HG02642 (cell line): ENCODE measurements around the gene OVOL3.
"Not testable (repeated sequence)": the region's sequence is repeated elsewhere in the genome, so short reads cannot be mapped to it uniquely, and the experiment has no call there.

ENCODE experiments used
- ATAC-seq: cut with Tn5 transposase; IDR thresholded peaks from one replicate; pipeline ENCODE4 v1.9.1; 2021; ENCODE audit warnings: mild to moderate bottlenecking; ENCODE audit not compliant: unreplicated experiment, poor library complexity

The OVOL3 gene

GRCh38 chr19:36110487-36111199 is at the start of gene OVOL3:
OVOL3 (plus strand) TSS chr19:36111143; CDS start chr19:36111203, 60 bp downstream.
- ATAC-seq, result no peak

- ATAC-seq, result no peak
These were observed 49.6 kb upstream of the OVOL3 start for GRCh38 chr19:36061367-36061766.

- ATAC-seq, result no peak
These were observed 46.1 kb upstream of the OVOL3 start for GRCh38 chr19:36064826-36065225.

GRCh38 chr19:36067681-36068080 is 43.3 kb upstream of the OVOL3 start:
- ATAC-seq, result no peak

- ATAC-seq, result not testable (repeated sequence)
These were observed 42.0 kb upstream of the OVOL3 start for GRCh38 chr19:36068810-36069499.

- ATAC-seq, result no peak
These were observed 38.9 kb upstream of the OVOL3 start for GRCh38 chr19:36072081-36072480.

GRCh38 chr19:36073121-36073876 is 37.6 kb upstream of the OVOL3 start:
- ATAC-seq, result no peak

GRCh38 chr19:36079389-36079945 is 31.5 kb upstream of the OVOL3 start:
- no peak for ATAC-seq

GRCh38 chr19:36081385-36081784 is 29.6 kb upstream of the OVOL3 start:
- no peak for ATAC-seq

GRCh38 chr19:36081894-36082293 is 29.0 kb upstream of the OVOL3 start:
- ATAC-seq, result no peak

- ATAC-seq, result no peak
These were observed 28.0 kb upstream of the OVOL3 start for GRCh38 chr19:36082916-36083315.

- ATAC-seq, result no peak
These were observed 26.5 kb upstream of the OVOL3 start for GRCh38 chr19:36084231-36085009.

- no peak for ATAC-seq
These were observed 24.6 kb upstream of the OVOL3 start for GRCh38 chr19:36086326-36086725.

- ATAC-seq, result no peak
These were observed 21.1 kb upstream of the OVOL3 start for GRCh38 chr19:36089847-36090246.

- no peak for ATAC-seq
These were observed 19.8 kb upstream of the OVOL3 start for GRCh38 chr19:36090910-36091695.

- no peak for ATAC-seq
These were observed 18.4 kb upstream of the OVOL3 start for GRCh38 chr19:36092566-36092965.

GRCh38 chr19:36093146-36093662 is 17.7 kb upstream of the OVOL3 start:
- ATAC-seq, result no peak

- no peak for ATAC-seq
These were observed 17.3 kb upstream of the OVOL3 start for GRCh38 chr19:36093687-36094086.

- ATAC-seq, result no peak
These were observed 13.9 kb upstream of the OVOL3 start for GRCh38 chr19:36097036-36097435.
